ENCODE data around the gene TVP23A.

TVP23A gene

DNA sequence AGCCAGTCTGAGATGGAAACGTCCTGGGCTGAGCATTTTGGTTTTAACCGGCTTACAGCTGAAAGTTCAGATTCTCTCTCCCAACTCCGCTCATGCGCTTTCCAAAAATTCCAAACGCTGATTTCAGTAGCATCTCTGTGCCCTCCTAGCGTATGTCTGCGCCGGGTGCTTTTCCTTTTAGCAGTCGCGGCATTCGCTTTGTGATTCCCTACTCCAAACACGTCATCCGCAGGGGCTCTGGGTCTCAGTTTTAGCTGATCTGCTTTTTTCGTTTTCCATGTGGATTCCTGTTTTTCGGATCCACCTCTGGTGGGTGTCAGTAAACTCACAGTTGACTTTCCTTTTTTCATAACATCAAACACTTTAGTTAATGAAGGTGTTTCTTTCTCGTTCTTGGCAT, 22.1 kb upstream of the TVP23A start:
- H3K9me3 Mint-ChIP-seq, result no peaks in the 10 kb centered on the region
- H3K4me1 Mint-ChIP-seq, result no peaks in the 10 kb centered on the region
- no peak overlapping the region for H3K4me3 Mint-ChIP-seq
- peaks cover 23% of the 10 kb centered on the region for H3K27me3 Mint-ChIP-seq (ENCODE audit: low read depth)
- H3K27ac Mint-ChIP-seq, result no peak overlapping the region
- no peak for TF ChIP-seq CTCF (IDR thresholded peaks at IDR 0.05; ENCODE audit: unreplicated experiment in 3 of 3)
- no peaks in the 10 kb centered on the region for H3K36me3 Mint-ChIP-seq (ENCODE audit: low read depth)

GRCh38 chr16:10839279-10839666, 20.7 kb upstream of the TVP23A start:
- Mint-ChIP-seq H3K36me3 (ENCODE audit: low read depth) (no peaks in the 10 kb centered on the region), H3K27me3 (ENCODE audit: low read depth) (peaks cover 18% of the 10 kb centered on the region), H3K9me3 (no peaks in the 10 kb centered on the region), H3K4me1 (no peaks in the 10 kb centered on the region), H3K4me3 (no peak overlapping the region), H3K27ac (no peak overlapping the region)
- no peak for TF ChIP-seq CTCF (IDR thresholded peaks at IDR 0.05; ENCODE audit: unreplicated experiment in 3 of 3)

DNA sequence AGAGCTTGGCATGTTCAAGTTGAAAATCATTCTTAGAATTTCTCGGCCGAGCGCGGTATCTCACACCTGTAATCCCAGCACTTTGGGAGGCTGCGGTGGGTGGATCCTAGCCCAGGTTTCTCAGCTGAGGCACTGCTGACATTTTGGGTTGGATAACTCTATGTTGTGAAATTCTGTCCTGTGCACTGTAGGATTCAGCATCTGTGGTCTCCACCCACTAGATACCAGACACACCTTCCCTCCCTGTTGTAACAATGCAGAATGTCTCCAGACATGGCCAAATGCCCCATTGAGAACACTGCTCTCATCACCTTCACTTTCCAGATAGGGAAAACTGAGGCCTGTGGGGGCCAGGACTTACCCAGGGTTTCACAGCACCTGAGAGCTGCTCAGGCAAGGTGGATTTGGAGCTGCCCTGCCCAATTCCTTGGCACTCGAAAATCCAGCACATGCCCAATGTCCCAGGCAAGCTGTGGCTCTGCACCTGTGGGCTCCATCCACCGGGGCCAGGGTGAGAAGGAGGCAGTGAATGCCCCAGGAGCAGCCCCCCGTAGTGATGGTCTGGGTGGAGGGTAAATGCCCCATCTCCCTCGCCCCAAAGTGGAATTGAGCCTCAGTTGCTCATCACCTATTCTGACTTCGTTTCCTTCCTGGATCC, 20.2 kb upstream of the TVP23A start:
- peaks cover 23% of the 10 kb centered on the region for H3K27me3 Mint-ChIP-seq (ENCODE audit: low read depth)
- H3K4me3 Mint-ChIP-seq, result no peak overlapping the region
- no peak overlapping the region for H3K27ac Mint-ChIP-seq
- TF ChIP-seq CTCF (IDR thresholded peaks at IDR 0.05; ENCODE audit: unreplicated experiment in 3 of 3), result no peak
- H3K4me1 Mint-ChIP-seq, result no peaks in the 10 kb centered on the region
- H3K9me3 Mint-ChIP-seq, result no peaks in the 10 kb centered on the region
- no peaks in the 10 kb centered on the region for H3K36me3 Mint-ChIP-seq (ENCODE audit: low read depth)

DNA sequence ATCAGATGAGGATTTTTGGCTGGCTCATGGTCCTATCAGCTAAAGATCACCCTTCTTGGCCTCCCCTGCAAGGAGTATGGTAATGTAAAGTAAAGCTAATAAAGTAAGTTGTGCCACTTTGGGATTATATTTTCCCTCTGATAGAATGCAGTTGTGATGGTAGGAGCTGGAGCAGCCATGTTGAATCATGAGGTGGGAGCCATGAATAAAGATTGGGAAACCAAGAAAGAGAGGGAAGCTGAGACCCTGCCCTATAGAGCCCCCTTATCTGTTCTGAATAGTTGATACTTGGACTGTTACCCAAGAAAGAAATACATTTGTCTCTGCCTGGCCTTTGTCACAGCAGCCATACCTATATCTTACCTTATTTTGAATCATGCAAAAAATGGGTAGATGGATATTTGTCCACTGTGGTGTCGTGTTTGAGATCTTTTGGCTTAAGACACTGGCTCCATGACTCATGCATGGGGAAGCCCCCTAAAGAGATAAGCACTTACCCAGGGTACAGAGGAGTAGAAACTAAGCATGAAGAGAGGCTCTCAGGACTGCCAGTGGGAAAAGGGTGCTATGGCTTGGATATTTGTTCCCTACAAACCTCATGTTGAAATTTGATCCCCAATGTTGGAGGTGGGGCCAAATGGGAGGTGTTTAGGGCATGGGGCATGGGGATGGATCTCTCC, 17.7 kb upstream of the TVP23A start:
- Mint-ChIP-seq H3K27me3 (ENCODE audit: low read depth) (peaks cover 23% of the 10 kb centered on the region), H3K27ac (no peak overlapping the region), H3K4me1 (no peaks in the 10 kb centered on the region), H3K9me3 (no peaks in the 10 kb centered on the region), H3K4me3 (no peak overlapping the region), H3K36me3 (ENCODE audit: low read depth) (no peaks in the 10 kb centered on the region)
- TF ChIP-seq CTCF (IDR thresholded peaks at IDR 0.05; ENCODE audit: unreplicated experiment in 3 of 3), result no peak

- no peak for TF ChIP-seq CTCF (IDR thresholded peaks at IDR 0.05; ENCODE audit: unreplicated experiment in 3 of 3)
- H3K9me3 Mint-ChIP-seq, result no peaks in the 10 kb centered on the region
- H3K4me3 Mint-ChIP-seq, result no peak overlapping the region
Measured at GRCh38 chr16:10835281-10835931, 16.8 kb upstream of the TVP23A start.

More at GRCh38 chr16:10835281-10835931, 16.8 kb upstream of the TVP23A start:
- H3K27me3 Mint-ChIP-seq (ENCODE audit: low read depth), result peaks cover 17% of the 10 kb centered on the region
- no peaks in the 10 kb centered on the region for H3K4me1 Mint-ChIP-seq
- no peaks in the 10 kb centered on the region for H3K36me3 Mint-ChIP-seq (ENCODE audit: low read depth)
- H3K27ac Mint-ChIP-seq, result no peak overlapping the region

All from nephron (organoid).